Measurements from ENCODE around the gene LAMTOR4. TPM values are rescaled to one million over a fixed set of nuclear protein-coding genes. Genes with fewer than 3 reads are reported as not detected.
"Not testable (repeated sequence)": the region's sequence is repeated elsewhere in the genome, so short reads cannot be mapped to it uniquely, and the experiment has no call there.

The LAMTOR4 gene
- total and polyA plus RNA-seq, 4 donors, result 63.4 to 288 (median 187) TPM

DNA sequence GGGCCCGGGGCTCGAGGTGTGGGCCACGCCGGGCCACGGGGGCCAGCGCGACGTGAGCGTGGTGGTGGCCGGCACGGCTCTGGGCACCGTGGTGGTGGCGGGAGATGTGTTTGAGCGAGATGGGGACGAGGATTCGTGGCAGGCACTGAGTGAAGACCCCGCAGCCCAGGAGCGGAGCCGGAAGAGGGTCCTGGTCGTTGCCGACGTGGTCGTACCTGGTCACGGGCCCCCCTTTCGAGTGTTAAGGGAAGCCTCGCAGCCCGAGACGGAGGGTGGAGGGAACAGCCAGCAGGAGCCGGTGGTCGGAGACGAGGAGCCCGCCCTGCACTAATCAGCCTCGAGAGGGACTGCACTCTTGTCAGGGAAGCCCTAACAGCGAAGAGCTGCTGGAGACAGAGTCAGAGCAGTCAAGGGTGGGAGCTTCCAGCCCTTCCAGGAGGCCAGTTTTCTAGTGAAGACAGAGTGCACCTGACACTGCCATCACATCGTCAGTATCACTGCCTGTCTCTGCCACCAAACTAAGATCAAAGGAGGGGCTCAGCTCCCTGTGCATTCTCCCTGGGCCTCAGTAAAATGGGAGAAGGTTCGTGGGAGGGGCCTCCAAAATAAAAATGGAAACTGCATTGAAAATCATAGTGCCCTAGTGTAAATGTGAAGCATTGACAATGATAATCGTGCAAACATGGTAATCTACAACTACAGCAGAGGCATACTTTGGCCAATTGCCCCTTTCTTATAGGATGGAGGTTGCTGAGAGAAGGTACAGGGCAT is 20.7 kb upstream of the LAMTOR4 start:
- TF ChIP-seq, protein P1, sequence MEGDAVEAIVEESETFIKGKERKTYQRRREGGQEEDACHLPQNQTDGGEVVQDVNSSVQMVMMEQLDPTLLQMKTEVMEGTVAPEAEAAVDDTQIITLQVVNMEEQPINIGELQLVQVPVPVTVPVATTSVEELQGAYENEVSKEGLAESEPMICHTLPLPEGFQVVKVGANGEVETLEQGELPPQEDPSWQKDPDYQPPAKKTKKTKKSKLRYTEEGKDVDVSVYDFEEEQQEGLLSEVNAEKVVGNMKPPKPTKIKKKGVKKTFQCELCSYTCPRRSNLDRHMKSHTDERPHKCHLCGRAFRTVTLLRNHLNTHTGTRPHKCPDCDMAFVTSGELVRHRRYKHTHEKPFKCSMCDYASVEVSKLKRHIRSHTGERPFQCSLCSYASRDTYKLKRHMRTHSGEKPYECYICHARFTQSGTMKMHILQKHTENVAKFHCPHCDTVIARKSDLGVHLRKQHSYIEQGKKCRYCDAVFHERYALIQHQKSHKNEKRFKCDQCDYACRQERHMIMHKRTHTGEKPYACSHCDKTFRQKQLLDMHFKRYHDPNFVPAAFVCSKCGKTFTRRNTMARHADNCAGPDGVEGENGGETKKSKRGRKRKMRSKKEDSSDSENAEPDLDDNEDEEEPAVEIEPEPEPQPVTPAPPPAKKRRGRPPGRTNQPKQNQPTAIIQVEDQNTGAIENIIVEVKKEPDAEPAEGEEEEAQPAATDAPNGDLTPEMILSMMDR (IDR thresholded peaks at IDR 0.05; ENCODE audit: control extremely low read depth, extremely low read depth), result no peak
- no peak for ATAC-seq (ENCODE audit: insufficient read depth, low FRiP score)
- Histone ChIP-seq H3K9me3 (ENCODE audit: control insufficient read depth in 4 of 4, insufficient read depth in 3 of 4, low read length in 3 of 4) (no peaks in the 10 kb centered on the region), H3K9ac (ENCODE audit: insufficient read depth in 1 of 2, low read length in 2 of 2) (peak overlapping the region in 1 of 2 donors; percentile 46), H3K36me3 (ENCODE audit: control insufficient read depth in 4 of 4, insufficient read depth in 4 of 4, low read length in 4 of 4) (no peaks in the 10 kb centered on the region), H3K4me3 (peak overlapping the region; percentile 80), H3K27me3 (ENCODE audit: control insufficient read depth in 3 of 3, insufficient read depth in 3 of 3, low read length in 2 of 3) (no peaks in the 10 kb centered on the region), H3K4me1 (ENCODE audit: control insufficient read depth in 5 of 5, insufficient read depth in 5 of 5, low read length in 5 of 5) (peaks cover 0 to 15% (median 5%) of the 10 kb centered on the region in 5 donors), H3K27ac (ENCODE audit: low read depth in 1 of 2, low read length in 1 of 2) (peak overlapping the region; percentile 59 to 99)
- WGBS, 2 donors, result 3 to 5% methylated on average over 35 to 37 of the region's 37 CpGs
- DNase-seq, result peak; percentile 31 to 43 (median 41)

GRCh38 chr7:100128637-100128963 is 20.1 kb upstream of the LAMTOR4 start:
- TF ChIP-seq, protein P1 (IDR thresholded peaks at IDR 0.05; ENCODE audit: control extremely low read depth, extremely low read depth), result no peak
- DNase-seq, result no peak
- no peak for ATAC-seq (ENCODE audit: insufficient read depth, low FRiP score)
- Histone ChIP-seq H3K4me3 (no peak overlapping the region), H3K36me3 (ENCODE audit: control insufficient read depth in 4 of 4, insufficient read depth in 4 of 4, low read length in 4 of 4) (no peaks in the 10 kb centered on the region), H3K27me3 (ENCODE audit: control insufficient read depth in 3 of 3, insufficient read depth in 3 of 3, low read length in 2 of 3) (no peaks in the 10 kb centered on the region), H3K27ac (ENCODE audit: low read depth in 1 of 2, low read length in 1 of 2) (no peak overlapping the region), H3K4me1 (ENCODE audit: control insufficient read depth in 5 of 5, insufficient read depth in 5 of 5, low read length in 5 of 5) (peaks cover 0 to 15% (median 5%) of the 10 kb centered on the region in 5 donors), H3K9ac (ENCODE audit: insufficient read depth in 1 of 2, low read length in 2 of 2) (no peak overlapping the region), H3K9me3 (ENCODE audit: control insufficient read depth in 4 of 4, insufficient read depth in 3 of 4, low read length in 3 of 4) (no peaks in the 10 kb centered on the region)
- 65 to 73% methylated on average over 1 of the region's 1 CpG for WGBS, 2 donors

DNA sequence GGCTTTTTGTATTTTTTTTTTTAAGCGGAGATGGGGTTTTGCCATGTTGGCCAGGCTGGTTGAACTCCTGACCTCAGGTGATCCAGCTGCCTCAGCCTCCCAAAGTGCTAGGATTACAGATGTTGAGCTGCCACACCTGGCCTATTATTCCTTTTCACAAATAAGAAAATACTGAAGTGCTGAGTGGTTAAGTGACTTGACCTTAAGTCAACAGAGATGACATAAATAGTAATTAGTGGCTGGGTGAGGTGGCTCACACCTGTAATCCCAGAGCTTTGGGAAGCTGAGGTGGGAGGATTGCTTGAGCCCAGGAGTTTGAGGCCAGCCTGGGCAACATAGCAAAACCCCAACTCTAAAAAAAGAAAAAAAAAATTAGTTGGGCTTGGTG is 18.5 kb upstream of the LAMTOR4 start:
- 96% methylated on average over 1 of the region's 1 CpG for WGBS, 2 donors
- H3K9ac ChIP-seq (ENCODE audit: insufficient read depth in 1 of 2, low read length in 2 of 2); ATAC-seq (ENCODE audit: insufficient read depth, low FRiP score); H3K4me3 ChIP-seq; H3K27me3 ChIP-seq (ENCODE audit: control insufficient read depth in 3 of 3, insufficient read depth in 3 of 3, low read length in 2 of 3); DNase-seq; H3K27ac ChIP-seq (ENCODE audit: low read depth in 1 of 2, low read length in 1 of 2); H3K36me3 ChIP-seq (ENCODE audit: control insufficient read depth in 4 of 4, insufficient read depth in 4 of 4, low read length in 4 of 4); H3K9me3 ChIP-seq (ENCODE audit: control insufficient read depth in 4 of 4, insufficient read depth in 3 of 4, low read length in 3 of 4): not testable (repeated sequence)
- peaks cover 0 to 15% (median 5%) of the 10 kb centered on the region in 5 donors for H3K4me1 ChIP-seq (ENCODE audit: control insufficient read depth in 5 of 5, insufficient read depth in 5 of 5, low read length in 5 of 5)

DNA sequence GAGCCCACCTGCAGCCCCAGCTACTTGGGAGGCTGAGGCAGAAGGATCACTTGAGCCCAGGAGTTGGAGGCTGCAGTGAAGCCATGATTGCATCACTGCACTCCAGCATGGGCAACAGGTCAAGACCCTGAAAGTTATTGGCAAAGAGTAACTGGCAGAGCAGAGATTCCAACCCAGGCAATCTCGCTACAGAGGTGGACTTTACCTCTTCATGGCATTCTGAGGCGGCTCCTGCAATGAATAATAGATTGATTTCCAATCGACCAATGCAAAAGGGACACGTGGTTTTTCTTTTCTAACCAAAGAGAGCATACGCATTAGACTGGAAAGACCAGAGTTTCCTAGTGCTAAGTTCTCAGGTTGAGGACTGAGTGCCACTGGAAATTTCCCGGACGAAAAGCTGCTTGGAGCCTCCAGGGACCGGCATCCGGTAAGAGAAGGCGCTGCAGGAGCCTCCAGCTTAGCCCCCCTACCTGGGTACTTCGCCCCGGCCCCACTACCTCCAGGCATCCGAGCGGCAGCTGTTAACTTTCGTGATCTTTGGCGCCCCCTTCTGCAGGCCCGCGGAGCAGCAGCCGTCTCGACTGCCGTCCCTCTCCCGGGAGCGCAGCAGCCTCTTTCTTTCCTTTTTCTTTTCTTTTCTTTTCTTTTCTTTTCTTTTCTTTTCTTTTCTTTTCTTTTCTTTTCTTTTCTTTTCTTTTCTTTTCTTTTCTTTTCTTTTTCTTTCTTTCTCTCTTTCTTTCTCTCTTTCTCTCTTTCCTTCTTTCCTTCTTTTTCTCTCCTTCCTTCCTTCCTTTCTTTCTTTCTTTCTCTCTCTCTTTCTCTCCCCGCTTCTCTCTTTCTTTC is 17.9 kb upstream of the LAMTOR4 start:
- no peaks in the 10 kb centered on the region for H3K36me3 ChIP-seq (ENCODE audit: control insufficient read depth in 4 of 4, insufficient read depth in 4 of 4, low read length in 4 of 4)
- ATAC-seq (ENCODE audit: insufficient read depth, low FRiP score) (no peak), DNase-seq (peak; percentile 74 to 81 (median 74))
- no peak overlapping the region for H3K4me3 ChIP-seq
- no peak overlapping the region for H3K9ac ChIP-seq (ENCODE audit: insufficient read depth in 1 of 2, low read length in 2 of 2)
- H3K4me1 ChIP-seq (ENCODE audit: control insufficient read depth in 5 of 5, insufficient read depth in 5 of 5, low read length in 5 of 5), result peaks cover 0 to 14% (median 5%) of the 10 kb centered on the region in 5 donors
- WGBS, 2 donors, result 13 to 14% methylated on average over 24 of the region's 24 CpGs
- TF ChIP-seq, protein P1 (IDR thresholded peaks at IDR 0.05; ENCODE audit: control extremely low read depth, extremely low read depth), result peak; percentile 77
- H3K27ac ChIP-seq (ENCODE audit: low read depth in 1 of 2, low read length in 1 of 2), result no peak overlapping the region
- H3K9me3 ChIP-seq (ENCODE audit: control insufficient read depth in 4 of 4, insufficient read depth in 3 of 4, low read length in 3 of 4), result no peaks in the 10 kb centered on the region
- H3K27me3 ChIP-seq (ENCODE audit: control insufficient read depth in 3 of 3, insufficient read depth in 3 of 3, low read length in 2 of 3), result no peaks in the 10 kb centered on the region
